GM21390 (cell line): ENCODE data around the gene NOS1AP.

Source experiments
- ATAC-seq: cut with Tn5 transposase; IDR thresholded peaks from one replicate; pipeline ENCODE4 v1.9.1; 2021; ENCODE audit not compliant: unreplicated experiment

The NOS1AP gene

DNA sequence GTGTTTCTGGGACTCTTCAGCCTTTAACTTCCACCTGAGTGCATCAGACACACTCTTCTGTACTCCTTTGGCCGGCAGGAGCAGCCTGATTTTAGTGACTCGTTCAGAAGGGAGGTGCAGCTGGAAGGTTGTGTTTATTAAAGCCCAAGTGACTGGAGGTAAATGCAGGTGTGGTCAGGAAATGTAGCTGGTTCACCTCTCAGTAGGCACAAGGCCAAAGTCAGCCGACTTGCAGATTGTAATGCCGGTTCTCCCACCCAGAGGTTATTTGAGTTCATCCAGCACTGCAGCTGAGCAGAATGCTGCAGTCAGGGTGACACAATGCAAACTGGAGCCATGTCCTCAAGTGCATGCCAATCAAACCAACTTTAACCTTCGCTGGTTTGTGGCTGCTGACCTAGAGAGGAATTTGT is 215.7 kb downstream of the NOS1AP start:
- no peak for ATAC-seq

DNA sequence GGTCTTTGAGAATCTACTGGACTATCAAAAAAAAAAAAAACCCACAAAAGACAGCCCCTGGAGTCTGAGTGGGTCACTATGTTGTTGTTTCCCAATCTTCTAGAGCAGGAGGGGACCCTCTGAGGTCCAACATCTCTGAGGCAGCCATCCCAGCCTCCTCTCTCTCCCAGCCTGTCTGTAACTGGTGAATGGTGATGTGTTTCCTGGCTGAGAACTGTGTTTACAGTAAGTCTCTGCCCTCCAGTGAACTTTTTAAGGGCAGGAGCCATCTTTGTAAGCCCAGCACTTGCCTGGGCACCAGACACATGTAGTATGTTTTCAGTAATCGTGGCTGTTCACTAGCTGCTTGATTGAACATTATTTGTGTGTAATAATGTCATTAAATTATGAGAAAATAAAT is 221.5 kb downstream of the NOS1AP start:
- ATAC-seq: no peak

DNA sequence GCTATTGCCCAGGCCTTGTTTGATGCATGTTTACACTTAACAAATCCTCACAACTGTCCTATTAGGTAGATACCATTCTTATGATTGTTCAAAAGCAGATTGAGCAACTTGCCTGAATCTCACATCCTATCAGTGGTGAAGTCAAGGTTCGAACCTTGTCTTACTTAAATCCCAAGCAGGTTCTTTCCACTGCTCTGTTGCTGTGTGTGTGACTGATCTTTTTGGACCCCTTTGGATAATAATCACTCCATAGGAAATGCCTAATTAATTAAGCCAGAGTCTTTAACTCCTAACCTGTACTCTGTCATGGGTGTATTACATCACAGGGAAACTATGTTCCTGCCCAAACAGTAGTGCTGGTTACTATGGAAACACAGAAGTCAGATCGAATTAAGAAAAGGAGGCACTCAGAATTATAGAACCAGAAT is 222.9 kb downstream of the NOS1AP start:
- ATAC-seq: no peak

DNA sequence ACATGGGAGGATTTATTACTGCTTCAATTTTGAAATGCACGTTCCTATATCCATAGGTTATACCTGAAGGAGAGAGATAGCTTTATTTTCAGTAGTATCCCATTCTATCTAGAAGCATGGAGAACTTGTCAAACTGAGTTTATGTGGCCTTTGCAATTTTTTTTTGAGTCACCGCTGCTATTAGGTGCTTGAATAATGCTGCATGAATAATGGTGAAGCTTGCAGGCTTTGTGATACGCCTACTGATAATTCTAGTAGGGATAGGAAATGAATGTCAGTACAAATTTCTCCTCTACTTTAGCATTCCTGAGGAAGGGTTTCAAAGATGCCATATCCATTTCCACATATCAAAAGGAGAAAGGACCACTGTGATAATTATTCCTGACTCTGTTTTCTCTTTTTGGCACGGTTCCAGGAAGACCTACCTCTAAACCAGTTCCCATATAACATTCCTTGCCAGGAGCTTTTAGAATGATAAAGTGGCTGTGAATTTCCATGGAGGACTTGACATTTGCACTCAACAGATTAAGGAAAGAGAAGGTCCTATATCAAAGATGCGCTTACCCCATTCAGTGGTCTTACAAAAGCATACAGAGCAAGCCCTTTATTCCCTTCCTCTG is 223.7 kb downstream of the NOS1AP start:
- ATAC-seq: no peak

DNA sequence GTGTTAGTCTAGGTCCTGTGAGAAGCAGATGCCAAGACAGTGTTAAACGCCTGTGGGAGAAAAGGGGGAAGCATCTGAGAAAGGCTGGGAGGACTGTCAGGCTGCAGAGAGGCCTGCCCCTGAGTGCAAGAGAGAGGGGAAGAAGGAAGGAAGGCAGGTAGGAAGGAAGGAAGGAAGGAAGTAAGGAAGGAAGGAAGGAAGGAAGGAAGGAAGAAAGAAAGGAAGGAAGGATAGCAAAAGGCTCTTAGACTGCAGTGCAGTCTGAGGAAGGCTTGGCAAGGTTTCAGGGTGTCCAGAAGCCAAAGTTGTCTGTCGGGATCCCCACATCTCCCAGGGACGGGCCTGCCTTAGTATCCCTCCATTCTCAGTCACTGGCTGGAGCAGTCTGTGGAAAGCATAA is 224.5 kb downstream of the NOS1AP start:
- no peak for ATAC-seq

DNA sequence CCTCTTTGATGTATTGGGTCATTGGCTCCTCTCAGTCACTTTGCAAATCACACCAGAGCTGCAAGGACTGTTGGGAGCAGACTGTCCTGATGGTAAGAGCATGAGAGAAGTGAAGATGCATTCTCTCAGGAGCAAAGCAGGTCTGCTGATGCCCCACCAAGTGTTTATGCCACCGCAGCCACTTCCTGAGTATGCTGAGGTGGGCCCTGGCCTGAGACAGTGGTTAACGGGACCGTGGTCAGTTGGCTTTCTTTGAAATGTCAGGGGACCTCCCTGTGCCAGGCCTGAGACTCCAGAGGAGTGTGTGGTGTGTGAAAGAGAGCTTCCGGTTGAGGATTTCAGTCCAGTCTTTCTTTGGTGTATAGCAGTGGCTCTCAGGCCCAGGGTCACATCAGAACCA is 227.7 kb downstream of the NOS1AP start:
- no peak for ATAC-seq

DNA sequence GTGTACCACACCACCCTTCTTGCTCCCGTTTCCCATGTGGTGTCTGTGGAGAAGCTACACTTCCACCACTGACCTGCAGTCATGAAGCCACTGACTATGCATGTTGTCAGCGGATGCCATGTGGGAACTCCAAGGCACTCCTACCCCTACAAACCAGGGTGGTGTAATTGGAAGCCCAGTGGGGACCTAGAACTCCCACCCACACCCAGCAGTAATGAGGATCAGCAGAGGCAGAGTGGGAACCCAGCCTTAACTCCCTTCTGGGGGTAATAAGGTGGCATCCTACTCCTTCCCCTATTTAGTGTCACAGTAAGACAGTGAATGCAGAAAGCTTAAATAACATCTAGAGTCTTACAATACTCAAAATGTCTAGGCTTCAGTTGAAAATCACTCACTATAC is 228.8 kb downstream of the NOS1AP start:
- no peak for ATAC-seq

DNA sequence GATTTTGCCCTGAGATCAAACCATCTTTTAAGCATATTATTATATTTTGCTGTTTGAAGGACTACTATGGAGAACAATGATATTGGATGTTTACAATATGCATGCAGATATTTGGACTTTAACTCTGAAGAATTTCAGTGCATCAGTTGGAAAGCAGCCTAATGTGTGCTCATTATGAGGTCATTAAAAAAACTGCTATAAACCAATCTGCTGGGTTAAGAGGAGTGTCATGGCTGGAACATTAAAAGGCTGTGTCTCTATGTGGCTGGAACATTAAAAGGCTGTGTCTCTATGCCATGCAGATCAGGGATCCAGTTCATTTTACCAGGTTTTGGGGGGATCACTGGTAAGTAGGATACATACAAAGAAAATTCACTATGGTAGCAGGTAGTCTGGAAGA is 229.5 kb downstream of the NOS1AP start:
- no peak for ATAC-seq

DNA sequence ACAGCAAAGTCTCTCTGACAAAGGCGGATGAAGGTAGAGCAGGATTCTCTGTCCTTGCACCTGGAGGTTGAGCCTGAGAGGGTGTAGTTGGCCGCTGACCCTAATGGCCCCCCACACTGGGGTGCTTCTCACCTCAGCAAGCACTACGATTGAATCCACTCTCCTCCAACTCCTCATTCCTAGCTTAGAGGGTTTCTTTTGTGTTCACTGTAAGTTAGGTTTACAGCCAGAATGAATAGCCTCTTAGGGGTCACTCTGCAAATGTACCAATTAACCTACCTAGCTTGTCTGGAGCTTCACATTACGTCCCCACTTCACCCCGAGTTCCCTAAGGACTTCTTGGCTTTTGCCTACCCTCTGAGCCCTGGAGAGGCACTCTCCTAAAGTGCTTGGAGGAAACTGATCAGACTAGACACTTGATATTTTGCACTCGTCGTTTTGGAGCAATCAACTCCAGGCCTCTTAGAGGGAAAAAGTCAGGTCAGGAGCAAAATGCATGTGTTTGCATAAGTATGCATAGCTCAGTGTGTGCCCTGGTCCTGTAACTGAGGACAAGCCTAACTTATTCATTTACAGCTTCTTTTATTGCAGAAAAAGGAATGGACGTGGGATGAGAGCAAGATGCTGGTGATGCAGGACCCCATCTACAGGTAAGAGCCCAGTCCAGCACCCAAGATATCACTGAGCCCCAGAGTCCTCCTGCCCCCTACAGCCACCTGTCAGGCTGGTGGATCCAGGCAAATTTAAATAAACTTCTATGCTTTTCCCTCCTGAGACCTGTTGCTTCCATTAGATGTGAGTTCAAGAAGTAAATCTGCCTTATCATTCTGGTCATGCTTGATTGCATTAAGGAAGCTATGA is 230.8 kb downstream of the NOS1AP start:
- no peak for ATAC-seq

DNA sequence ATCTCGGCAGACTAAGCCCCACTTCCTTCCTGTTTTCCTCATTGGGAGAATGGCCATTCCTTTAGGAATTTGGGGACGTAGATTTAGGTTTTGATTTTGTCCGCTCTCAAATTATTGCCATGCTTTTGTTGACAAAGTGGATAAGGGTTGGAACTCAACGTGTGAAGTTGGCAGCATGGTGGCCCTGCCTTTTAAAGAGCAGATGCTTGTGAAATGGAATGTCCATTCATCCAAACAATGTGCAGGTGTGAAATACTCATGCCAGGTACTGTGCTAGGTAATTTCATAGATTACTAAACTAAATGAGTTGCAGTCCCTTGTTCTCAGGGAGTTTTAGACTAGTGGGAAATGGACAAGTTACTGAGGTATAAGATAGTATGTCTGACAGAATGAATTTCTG is 232.2 kb downstream of the NOS1AP start:
- no peak for ATAC-seq

DNA sequence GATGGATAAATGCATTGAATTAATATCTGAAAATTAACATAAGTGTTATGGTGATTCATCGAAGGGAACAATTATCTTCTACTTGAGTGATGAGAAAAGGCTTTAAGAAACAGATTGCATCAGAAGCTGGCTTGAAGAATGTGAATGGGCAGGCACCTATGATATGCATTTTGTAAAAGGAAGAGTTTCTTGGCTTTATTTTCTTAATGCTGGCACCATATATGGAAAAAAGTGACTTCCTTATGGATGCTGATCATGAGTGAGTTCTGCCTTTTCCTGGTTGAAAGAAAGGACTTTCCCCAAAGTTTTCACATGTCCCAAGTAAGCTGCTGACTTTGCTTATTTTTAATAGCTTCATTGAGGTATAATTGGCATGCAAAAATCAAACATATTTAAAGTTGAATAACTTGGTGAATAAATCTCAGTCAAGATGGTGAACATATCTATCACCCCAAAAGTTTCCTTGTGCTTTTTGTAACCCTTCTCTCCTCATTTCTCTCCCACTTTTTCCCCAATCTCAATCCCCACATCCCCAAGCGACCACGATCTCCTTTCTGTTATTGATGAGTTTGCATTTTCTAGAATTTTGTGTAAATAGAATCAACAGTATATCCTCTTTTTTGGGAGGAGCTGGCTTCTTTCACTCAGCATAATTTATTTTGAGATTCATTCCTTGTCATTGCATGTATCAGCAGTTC is 233.0 kb downstream of the NOS1AP start:
- no peak for ATAC-seq

DNA sequence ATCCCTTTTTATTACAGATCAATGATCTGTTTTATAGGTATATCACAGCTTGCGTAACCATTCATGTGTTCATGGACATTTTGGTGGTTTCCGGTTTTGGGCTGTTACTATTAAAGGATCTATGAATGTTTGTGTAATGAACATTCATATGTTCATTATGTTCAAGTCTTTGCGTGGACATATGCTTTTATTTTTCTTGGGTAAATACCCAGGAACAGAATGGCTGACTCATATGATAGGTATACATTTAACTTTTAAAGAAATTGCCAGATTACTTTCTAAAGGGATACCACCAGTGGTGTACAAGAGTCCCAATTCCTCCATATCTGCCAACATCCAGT is 233.5 kb downstream of the NOS1AP start:
- no peak for ATAC-seq

DNA sequence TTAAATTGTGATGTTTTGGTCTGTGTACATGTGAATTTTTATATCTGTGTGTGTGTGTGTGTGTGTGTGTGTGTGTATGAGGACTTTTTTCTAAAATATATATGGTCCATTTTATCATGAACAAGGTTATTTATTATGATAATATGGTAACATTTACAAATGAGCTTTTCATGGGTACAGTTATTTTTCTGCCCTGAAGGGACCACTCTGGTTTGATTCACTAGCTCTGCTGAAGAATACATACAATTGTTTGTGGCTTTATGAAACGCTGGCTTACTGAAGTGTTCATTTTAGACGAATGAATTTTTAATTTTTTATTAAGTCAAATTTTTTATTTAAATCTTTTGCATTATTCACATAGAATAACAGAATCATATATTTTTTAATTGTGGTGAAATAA is 235.2 kb downstream of the NOS1AP start:
- no peak for ATAC-seq

DNA sequence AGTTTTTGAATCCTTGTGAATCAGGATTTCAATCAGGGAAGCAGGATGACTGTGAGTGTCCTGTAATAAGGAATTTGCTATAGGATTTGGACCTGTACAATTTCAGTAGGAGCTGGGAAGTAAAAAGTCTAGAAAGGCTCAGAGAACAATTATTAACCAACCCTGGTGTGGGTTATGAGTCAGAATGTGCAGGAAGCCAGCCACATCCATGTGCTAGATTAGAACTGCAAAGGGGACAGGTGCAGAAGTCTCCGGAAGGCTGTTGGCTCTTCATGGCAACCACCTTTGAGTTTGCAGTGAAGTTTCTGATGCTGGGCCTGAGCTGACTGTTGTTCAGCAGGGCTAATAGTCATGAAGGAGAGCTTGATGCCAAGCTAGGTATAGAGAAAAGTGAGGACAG is 236.5 kb downstream of the NOS1AP start:
- ATAC-seq: no peak

DNA sequence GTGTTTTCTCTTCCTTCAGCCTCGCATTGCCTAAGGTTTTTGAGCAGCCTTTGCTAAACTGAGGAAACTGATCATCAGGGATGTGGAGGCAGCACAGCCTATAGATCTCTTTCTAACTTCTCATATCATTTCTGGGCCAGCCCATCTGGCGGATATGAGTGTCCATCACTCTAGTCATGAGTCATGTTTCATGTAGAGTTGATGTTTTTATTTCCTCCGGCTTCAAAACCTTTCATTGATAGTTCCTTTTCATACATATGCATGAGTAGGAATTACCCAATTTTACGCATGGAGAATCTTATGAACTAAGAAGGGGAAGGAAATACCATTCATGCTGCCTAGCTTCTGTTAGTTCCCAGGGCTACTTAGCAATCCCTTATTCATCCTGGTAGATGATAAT is 240.8 kb downstream of the NOS1AP start:
- no peak for ATAC-seq

DNA sequence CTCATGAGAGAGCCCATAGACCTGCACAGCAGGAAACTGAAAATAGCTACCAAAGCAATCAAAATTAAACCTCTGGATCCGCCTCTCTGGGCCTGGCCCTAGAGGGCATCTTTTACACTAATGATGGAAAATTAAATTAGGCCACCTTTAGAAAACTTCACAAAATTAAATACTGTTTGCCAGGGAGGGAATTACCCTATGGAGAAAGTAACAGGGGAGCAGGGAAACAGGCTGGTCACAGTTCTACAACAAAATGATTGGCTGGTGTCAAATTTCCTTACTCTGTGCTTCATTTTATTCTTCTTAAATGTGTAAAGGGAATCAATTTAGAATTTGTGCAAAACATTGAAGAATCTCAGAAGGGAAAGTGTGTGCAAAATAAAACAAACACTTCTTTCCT is 244.7 kb downstream of the NOS1AP start:
- ATAC-seq: no peak

DNA sequence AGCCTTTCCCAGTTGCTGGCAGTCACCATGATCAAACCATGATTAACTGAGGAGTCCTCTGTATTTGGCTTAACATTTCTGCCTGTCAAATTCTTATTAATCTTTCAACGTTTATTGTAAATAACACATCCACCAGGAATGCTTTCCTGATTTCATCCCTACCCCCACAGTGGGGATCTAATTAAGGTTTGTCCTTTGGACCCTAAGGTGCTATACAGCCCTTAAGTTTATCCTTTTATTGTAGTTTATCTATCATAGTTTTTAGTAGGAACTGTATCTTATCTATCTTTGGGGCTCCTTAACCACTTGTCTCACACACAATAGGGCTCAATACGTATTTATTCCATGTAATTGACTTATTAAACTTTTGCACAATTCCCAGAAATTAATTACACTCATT is 246.2 kb downstream of the NOS1AP start:
- ATAC-seq: no peak

DNA sequence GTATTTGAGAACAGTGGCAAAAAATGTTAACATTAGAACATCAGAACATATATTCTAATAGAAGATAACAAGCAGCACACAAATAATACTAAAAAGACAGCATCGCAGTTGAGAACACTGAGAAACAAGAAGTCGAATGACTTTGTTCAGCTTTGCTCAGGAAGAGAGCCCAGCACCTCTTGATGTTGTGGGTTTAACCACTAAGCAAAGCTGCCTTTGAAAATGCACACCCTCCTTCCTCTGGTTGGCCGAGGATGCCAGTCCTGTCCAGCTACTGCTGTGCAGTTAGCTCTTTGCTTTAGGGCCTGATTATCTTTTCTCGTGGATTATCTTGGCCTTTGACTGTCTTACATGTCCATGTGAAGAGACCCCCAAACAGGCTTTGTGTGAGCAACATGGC is 246.7 kb downstream of the NOS1AP start:
- no peak for ATAC-seq

DNA sequence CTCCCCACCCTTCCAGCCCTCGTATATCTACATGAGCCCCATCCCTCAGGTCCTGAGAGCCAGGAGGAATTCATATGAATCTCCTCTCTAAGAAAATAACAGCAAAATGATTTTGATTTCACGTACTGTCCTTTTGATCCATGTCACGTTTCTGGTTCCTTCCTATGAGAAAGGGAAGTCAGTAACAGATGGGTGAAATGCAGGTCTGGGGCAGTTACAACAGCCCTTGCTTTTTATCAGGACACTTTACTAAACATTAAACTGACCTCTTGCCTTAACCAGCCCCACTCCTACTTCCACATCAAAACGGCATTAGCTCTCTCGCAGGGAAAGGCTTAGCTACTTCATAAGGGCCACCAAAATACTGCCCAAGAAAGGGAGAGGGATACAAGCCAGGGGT is 248.1 kb downstream of the NOS1AP start:
- ATAC-seq: no peak

DNA sequence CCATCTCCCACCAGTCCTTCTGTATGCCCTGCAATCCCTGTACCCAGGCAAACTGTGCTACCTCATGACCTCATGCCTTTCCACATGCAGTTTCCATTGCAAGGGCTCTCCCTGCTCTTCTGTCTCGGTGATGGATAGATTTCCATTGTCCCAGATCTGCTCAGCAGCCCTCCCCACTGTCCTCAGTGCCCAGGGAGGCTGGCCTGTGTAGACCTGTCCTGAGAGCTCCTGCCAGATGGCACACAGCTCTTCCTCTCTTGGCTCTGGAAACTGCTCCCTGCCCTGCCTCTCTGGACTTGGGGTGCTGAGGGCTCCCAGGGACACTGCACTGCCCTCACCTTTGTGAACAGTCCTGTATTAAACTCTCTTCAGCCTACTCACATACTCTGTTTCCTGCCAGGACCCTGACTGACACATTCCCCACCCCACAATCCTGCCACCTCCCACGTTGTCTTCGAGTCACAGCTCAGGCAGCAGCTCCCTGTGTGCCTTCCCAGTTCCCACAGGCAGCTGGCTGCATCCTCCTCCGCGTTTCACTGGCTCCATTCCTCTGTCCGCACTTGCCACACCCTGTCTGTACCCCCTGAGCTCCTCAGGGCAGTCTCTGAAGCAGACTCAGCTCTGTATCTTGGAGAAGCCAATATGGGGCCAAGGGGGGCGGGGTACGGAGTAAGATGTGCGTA is 250.1 kb downstream of the NOS1AP start:
- no peak for ATAC-seq

DNA sequence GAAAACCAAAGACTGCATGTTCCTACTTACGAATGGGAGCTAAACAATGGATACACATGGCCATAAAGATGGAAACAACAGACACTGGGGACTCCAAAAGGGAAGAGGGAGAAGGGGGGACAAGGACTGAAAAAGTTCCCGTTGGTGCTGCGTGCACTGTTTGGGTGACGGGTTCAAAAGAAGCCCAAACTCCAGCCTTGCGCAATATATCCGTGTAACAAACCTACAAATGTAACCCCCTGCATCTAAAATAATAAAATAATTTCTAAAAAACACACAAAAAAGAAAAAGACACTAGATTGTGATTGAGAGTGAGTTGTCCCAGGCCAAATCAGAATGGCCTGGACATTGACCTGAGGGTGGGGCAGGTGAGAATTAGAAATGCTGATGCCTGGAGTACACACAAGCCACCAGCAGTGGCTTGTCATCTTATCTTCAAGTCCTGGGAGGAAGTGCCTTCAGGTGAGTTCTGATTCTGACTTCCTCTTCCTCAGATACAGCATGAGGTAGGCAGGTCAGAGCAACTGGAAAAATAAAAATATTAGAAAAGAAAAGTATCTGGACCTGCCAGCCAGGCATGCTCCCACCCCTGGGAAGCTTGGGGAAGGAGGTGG is 252.4 kb downstream of the NOS1AP start:
- ATAC-seq: no peak
